Neural cell (in vitro differentiated cells): ENCODE measurements around the gene ELMO1. TPM values are rescaled to one million over a fixed set of nuclear protein-coding genes. Genes with fewer than 3 reads are reported as not detected.

ENCODE experiments used
- H2AFZ ChIP-seq: fragments of 200-600, 300-800 bp; sonication (generic), shearing (Covaris generic); 2 replicates; pipeline ENCODE4 v1.6.0; 2014; ENCODE audit warnings: low read depth, mild to moderate bottlenecking, antibody characterized with exemption, low read length, moderate library complexity
- H3F3A ChIP-seq: fragments of 200-600 bp; shearing (Covaris generic); 2 replicates; pipeline ENCODE4 v1.6.1; 2016; ENCODE audit warnings: mild to moderate bottlenecking, moderate library complexity, mixed read lengths, antibody characterized with exemption, low read length; ENCODE audit not compliant: insufficient read depth, poor library complexity, severe bottlenecking
- H3K27ac ChIP-seq: fragments of 200-600, 300-800 bp; sonication (generic), shearing (Covaris generic); 2 replicates; pipeline ENCODE4 v1.5.1; 2014; ENCODE audit warnings: mild to moderate bottlenecking, low read length, moderate library complexity
- H3K27me3 ChIP-seq: fragments of 300-800, 200-600 bp; sonication (generic), shearing (Covaris generic); 2 replicates; pipeline ENCODE4 v1.6.0; 2014; ENCODE audit warnings: mild to moderate bottlenecking, low read depth, low read length, moderate library complexity; ENCODE audit not compliant: insufficient read depth
- H3K36me3 ChIP-seq: fragments of 300-800, 200-600 bp; sonication (generic), shearing (Covaris generic); 2 replicates; pipeline ENCODE4 v1.5.1; 2014; ENCODE audit warnings: mild to moderate bottlenecking, antibody characterized with exemption, low read length, moderate library complexity; ENCODE audit not compliant: insufficient read depth
- H3K4me2 ChIP-seq: fragments of 300-800, 200-600 bp; sonication (generic), shearing (Covaris generic); 2 replicates; pipeline ENCODE4 v1.6.0; 2014; ENCODE audit warnings: mild to moderate bottlenecking, low read length
- H3K4me3 ChIP-seq: fragments of 300-800, 200-600 bp; sonication (generic), shearing (Covaris generic); 2 replicates; pipeline ENCODE4 v1.5.1; 2014; ENCODE audit warnings: mild to moderate bottlenecking, low read length, moderate library complexity
- H3K79me2 ChIP-seq: fragments of 200-600 bp; shearing (Covaris generic); replicated peaks from 2 replicates; pipeline ENCODE4 v1.6.0; 2014; ENCODE audit warnings: mild to moderate bottlenecking, low read length, moderate library complexity; ENCODE audit not compliant: insufficient read depth
- H3K9ac ChIP-seq: fragments of 300-800, 200-600 bp; sonication (generic), shearing (Covaris generic); 2 replicates; pipeline ENCODE4 v1.6.1; 2016; ENCODE audit warnings: mild to moderate bottlenecking, low read length, mixed read lengths
- H3K9me2 ChIP-seq: fragments of 200-600 bp; shearing (Covaris generic); 2 replicates; pipeline ENCODE4 v1.6.1; 2016; ENCODE audit warnings: mild to moderate bottlenecking, low read length, mixed read lengths; ENCODE audit not compliant: insufficient read depth
- H3K9me3 ChIP-seq: fragments of 200-600, 300-800 bp; sonication (generic), shearing (Covaris generic); 2 replicates; pipeline ENCODE4 v1.6.1; 2016; ENCODE audit warnings: mild to moderate bottlenecking, mixed run types, low read length, moderate library complexity, mixed read lengths
- H4K20me1 ChIP-seq: fragments of 200-600 bp; shearing (Covaris generic); 2 replicates; pipeline ENCODE4 v1.6.1; 2016; ENCODE audit warnings: mild to moderate bottlenecking, mixed run types; ENCODE audit not compliant: insufficient read depth
- CTCF ChIP-seq: fragments of 450-650 bp; IDR thresholded peaks from 2 replicates; pipeline ENCODE4 v1.5.1; 2014; ENCODE audit warnings: antibody characterized with exemption, mild to moderate bottlenecking, moderate library complexity; ENCODE audit not compliant: poor library complexity, severe bottlenecking
- EP300 ChIP-seq: fragments of 450-650 bp; conservative IDR thresholded peaks from 2 replicates; pipeline ENCODE4 v1.6.1; 2014; ENCODE audit warnings: antibody characterized with exemption, mild to moderate bottlenecking, moderate library complexity; ENCODE audit not compliant: poor library complexity, severe bottlenecking
- EZH2 ChIP-seq: fragments of 200-600, 300-800 bp; shearing (Covaris generic), sonication (generic); IDR thresholded peaks from 2 replicates; pipeline ENCODE4 v1.6.1; 2014; ENCODE audit warnings: antibody characterized with exemption, low read length, borderline replicate concordance, mild to moderate bottlenecking; ENCODE audit not compliant: insufficient read depth, poor library complexity, severe bottlenecking
- MXI1 ChIP-seq: fragments of 450-650 bp; conservative IDR thresholded peaks from 2 replicates; pipeline ENCODE4 v1.6.1; 2014; ENCODE audit warnings: antibody characterized with exemption, mild to moderate bottlenecking; ENCODE audit not compliant: poor library complexity, severe bottlenecking
- POLR2AphosphoS5 ChIP-seq: IDR thresholded peaks from 2 replicates; pipeline ENCODE4 v1.6.1; 2012
- RAD21 ChIP-seq: fragments of 450-650 bp; conservative IDR thresholded peaks from 2 replicates; pipeline ENCODE4 v1.6.1; 2014; ENCODE audit warnings: antibody characterized with exemption, mild to moderate bottlenecking, moderate library complexity
- SMC3 ChIP-seq: fragments of 450-650 bp; conservative IDR thresholded peaks from 2 replicates; pipeline ENCODE4 v1.6.1; 2014; ENCODE audit warnings: antibody characterized with exemption, mild to moderate bottlenecking, moderate library complexity; ENCODE audit not compliant: poor library complexity
- TAF1 ChIP-seq: IDR thresholded peaks from 2 replicates; pipeline ENCODE4 v1.6.1; 2012; ENCODE audit warnings: low read depth
- polyA plus RNA-seq: library from polyadenylated mRNA; depleted of rRNA; stranded (reverse); fragments of >200 nt; gene quantifications from 2 replicates; pipeline ENCODE4 v1.2.3, GENCODE V29; 2014
- TF ChIP-seq, protein P1 (sequence below): IDR thresholded peaks from 2 replicates; pipeline ENCODE4 v1.6.1; 2012; ENCODE audit warnings: borderline replicate concordance

The ELMO1 gene
- polyA plus RNA-seq, 1 donor from 2014 or later = 12.2 TPM

DNA sequence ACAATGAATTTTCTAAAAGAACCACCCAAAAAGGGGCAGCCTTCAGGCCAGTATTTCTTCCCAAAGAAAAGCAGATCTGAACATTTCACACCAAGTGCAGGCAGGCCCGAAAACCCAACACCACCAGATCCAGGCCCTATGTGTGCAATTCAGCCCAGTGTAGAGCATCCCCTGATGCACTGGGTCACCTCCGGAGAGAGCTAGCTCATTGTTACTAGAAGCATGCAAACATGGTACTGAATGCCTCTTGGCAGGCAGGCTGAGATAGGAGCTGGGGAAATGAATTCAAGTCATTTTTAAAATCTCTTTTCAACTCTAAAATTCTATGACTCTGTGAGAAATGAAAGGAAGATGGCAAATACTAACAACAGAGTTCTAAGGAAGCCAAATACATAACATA is 174.8 kb downstream of the ELMO1 start:
- H3K27me3 ChIP-seq = no peaks in the 10 kb centered on the region

GRCh38 chr7:37269711-37270508 is 178.8 kb downstream of the ELMO1 start:
- TF ChIP-seq EP300 (no peak), POLR2AphosphoS5 (no peak), SMC3 (no peak), EZH2 (no peak), RAD21 (no peak), CTCF (no peak), MXI1 (no peak), TAF1 (no peak)
- TF ChIP-seq, protein P1, sequence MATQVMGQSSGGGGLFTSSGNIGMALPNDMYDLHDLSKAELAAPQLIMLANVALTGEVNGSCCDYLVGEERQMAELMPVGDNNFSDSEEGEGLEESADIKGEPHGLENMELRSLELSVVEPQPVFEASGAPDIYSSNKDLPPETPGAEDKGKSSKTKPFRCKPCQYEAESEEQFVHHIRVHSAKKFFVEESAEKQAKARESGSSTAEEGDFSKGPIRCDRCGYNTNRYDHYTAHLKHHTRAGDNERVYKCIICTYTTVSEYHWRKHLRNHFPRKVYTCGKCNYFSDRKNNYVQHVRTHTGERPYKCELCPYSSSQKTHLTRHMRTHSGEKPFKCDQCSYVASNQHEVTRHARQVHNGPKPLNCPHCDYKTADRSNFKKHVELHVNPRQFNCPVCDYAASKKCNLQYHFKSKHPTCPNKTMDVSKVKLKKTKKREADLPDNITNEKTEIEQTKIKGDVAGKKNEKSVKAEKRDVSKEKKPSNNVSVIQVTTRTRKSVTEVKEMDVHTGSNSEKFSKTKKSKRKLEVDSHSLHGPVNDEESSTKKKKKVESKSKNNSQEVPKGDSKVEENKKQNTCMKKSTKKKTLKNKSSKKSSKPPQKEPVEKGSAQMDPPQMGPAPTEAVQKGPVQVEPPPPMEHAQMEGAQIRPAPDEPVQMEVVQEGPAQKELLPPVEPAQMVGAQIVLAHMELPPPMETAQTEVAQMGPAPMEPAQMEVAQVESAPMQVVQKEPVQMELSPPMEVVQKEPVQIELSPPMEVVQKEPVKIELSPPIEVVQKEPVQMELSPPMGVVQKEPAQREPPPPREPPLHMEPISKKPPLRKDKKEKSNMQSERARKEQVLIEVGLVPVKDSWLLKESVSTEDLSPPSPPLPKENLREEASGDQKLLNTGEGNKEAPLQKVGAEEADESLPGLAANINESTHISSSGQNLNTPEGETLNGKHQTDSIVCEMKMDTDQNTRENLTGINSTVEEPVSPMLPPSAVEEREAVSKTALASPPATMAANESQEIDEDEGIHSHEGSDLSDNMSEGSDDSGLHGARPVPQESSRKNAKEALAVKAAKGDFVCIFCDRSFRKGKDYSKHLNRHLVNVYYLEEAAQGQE = no peak
- Histone ChIP-seq H4K20me1 (no peaks in the 10 kb centered on the region), H2AFZ (no peak overlapping the region), H3K9ac (no peak overlapping the region), H3K9me3 (no peaks in the 10 kb centered on the region), H3K4me3 (no peak overlapping the region), H3F3A (no peaks in the 10 kb centered on the region), H3K9me2 (no peaks in the 10 kb centered on the region), H3K27me3 (no peaks in the 10 kb centered on the region), H3K4me2 (no peak overlapping the region), H3K36me3 (no peaks in the 10 kb centered on the region), H3K79me2 (no peaks in the 10 kb centered on the region), H3K27ac (no peak overlapping the region)

More for the DNA sequence above, 174.8 kb downstream of the ELMO1 start:
- Histone ChIP-seq H3K79me2 (no peaks in the 10 kb centered on the region), H3K9me2 (no peaks in the 10 kb centered on the region), H3K36me3 (no peaks in the 10 kb centered on the region), H3F3A (no peaks in the 10 kb centered on the region), H4K20me1 (no peaks in the 10 kb centered on the region), H2AFZ (no peak overlapping the region), H3K9me3 (no peaks in the 10 kb centered on the region), H3K9ac (no peak overlapping the region), H3K4me2 (no peak overlapping the region), H3K4me3 (no peak overlapping the region), H3K27ac (no peak overlapping the region)
- TF ChIP-seq TAF1 = no peak
- TF ChIP-seq SMC3 = no peak
- TF ChIP-seq RAD21 = no peak
- TF ChIP-seq, protein P1 = no peak
- no peak for TF ChIP-seq CTCF
- TF ChIP-seq MXI1 = no peak
